T-cell (primary cell): ENCODE data around the gene TBXA2R. TPM values are rescaled to one million over a fixed set of nuclear protein-coding genes. Genes with fewer than 3 reads are reported as not detected.
"Not testable (repeated sequence)": the region's sequence is repeated elsewhere in the genome, so short reads cannot be mapped to it uniquely, and the experiment has no call there.

Source experiments
- ATAC-seq, 4 experiments: fragments of 200-7000 bp in 3 of 4; fragments of 150-1000 bp in 1 of 4; cut with Tn5 transposase; replicated peaks in 1 of 4; 1 replicate in 3 of 4; 2 replicates in 1 of 4; pipeline ENCODE4 v1.10.0; 2021; ENCODE audit warnings: moderate library complexity in 3 of 4, mild to moderate bottlenecking in 2 of 4, moderate number of reproducible peaks in 1 of 4
- CTCF ChIA-PET, 2 donors: fragments of 300-600 bp; sonication (Branson Sonifier 250); formaldehyde crosslinking; loops; one replicate each; lab custom pipeline; 2022; ENCODE audit warnings: antibody characterized with exemption in 2 of 2; lab: Charles Lee
- POLR2A ChIA-PET, 2 donors: fragments of 300-600 bp; sonication (Branson Sonifier 250); formaldehyde crosslinking; loops; one replicate each; lab custom pipeline; 2022; ENCODE audit warnings: antibody characterized with exemption in 2 of 2; lab: Charles Lee
- DNase-seq, 35 experiments: peaks; one replicate each; pipeline versions ENCODE4 v3.0.0 to v3.0.0-alpha.2; 2013 to 2023
- H3K27ac ChIP-seq: one replicate; pipeline ENCODE4 v1.5.1; 2013; ENCODE audit warnings: low read length
- H3K27me3 ChIP-seq, 2 experiments: replicated peaks in 1 of 2; 1 replicate in 1 of 2; 2 replicates in 1 of 2; pipeline versions ENCODE4 v1.6.1 to v1.7.0; 2013; ENCODE audit warnings: low read length in 1 of 2, mixed read lengths in 1 of 2; ENCODE audit not compliant: control insufficient read depth in 2 of 2, insufficient read depth in 2 of 2; ENCODE audit errors: extremely low read depth in 1 of 2
- H3K36me3 ChIP-seq, 2 donors: 1 replicate in 1 of 2; 2 replicates in 1 of 2; pipeline versions ENCODE4 v1.6.1 to v1.7.0; 2013; ENCODE audit warnings: low read length in 1 of 2; ENCODE audit not compliant: control insufficient read depth in 2 of 2, insufficient read depth in 1 of 2; ENCODE audit errors: extremely low read depth in 1 of 2
- H3K4me1 ChIP-seq, 2 experiments: 1 replicate in 1 of 2; 2 replicates in 1 of 2; pipeline versions ENCODE4 v1.6.1 to v1.7.0; 2013; ENCODE audit warnings: low read length in 2 of 2, mixed read lengths in 1 of 2; ENCODE audit not compliant: insufficient read depth in 2 of 2, control insufficient read depth in 1 of 2; ENCODE audit errors: extremely low read depth in 1 of 2
- H3K4me3 ChIP-seq, 2 donors: 1 replicate in 1 of 2; 2 replicates in 1 of 2; pipeline versions ENCODE4 v1.5.1 to v1.7.0; 2013; ENCODE audit warnings: mild to moderate bottlenecking in 2 of 2, low read length in 1 of 2, moderate library complexity in 1 of 2; ENCODE audit not compliant: control insufficient read depth in 1 of 2; ENCODE audit errors: extremely low read depth in 1 of 2
- H3K9me3 ChIP-seq: 2 replicates; pipeline ENCODE4 v1.7.0; 2013
- H3K27ac Mint-ChIP-seq, 2 donors: one replicate each; pipeline ENCODE4 v1.8.0; 2020 to 2021; ENCODE audit warnings: mild to moderate bottlenecking in 2 of 2, mixed read lengths in 2 of 2
- H3K27me3 Mint-ChIP-seq, 2 donors: one replicate each; pipeline ENCODE4 v1.8.0; 2021 to 2022; ENCODE audit warnings: mixed read lengths in 2 of 2
- H3K36me3 Mint-ChIP-seq: one replicate; pipeline ENCODE4 v1.8.0; 2021; ENCODE audit warnings: mixed read lengths
- H3K4me1 Mint-ChIP-seq, 3 donors: one replicate each; pipeline ENCODE4 v1.8.0; 2020 to 2022; ENCODE audit warnings: mixed read lengths in 3 of 3, mild to moderate bottlenecking in 1 of 3
- H3K4me3 Mint-ChIP-seq, 3 donors: one replicate each; pipeline ENCODE4 v1.8.0; 2020 to 2022; ENCODE audit warnings: mild to moderate bottlenecking in 3 of 3, mixed read lengths in 3 of 3, moderate library complexity in 3 of 3
- H3K9me3 Mint-ChIP-seq, 3 donors: one replicate each; pipeline ENCODE4 v1.8.0; 2020 to 2022; ENCODE audit warnings: mixed read lengths in 3 of 3
- WGBS: methylation state at CpG from one replicate; pipeline ENCODE4 v1.1.5; 2013; ENCODE audit warnings: missing lambda C conversion rate; ENCODE audit not compliant: insufficient coverage; 5-methylcytosine and 5-hydroxymethylcytosine counted together
- total RNA-seq, 35 experiments: library from RNA in 6 of 35; stranded (reverse) in 6 of 35; fragments of 120-200 nt in 1 of 35; gene quantifications; one replicate each; pipeline versions ENCODE4 v1.2.1 to v1.2.4 and lab custom pipeline; 2013 to 2026

Gene TBXA2R
- total RNA-seq, 5 donors from 2014 or later (not counting 1 experiment from before 2014, with no cell fraction given), result 2.4 to 11.2 (median 7.1) TPM

- 1% methylated on average over 56 of the region's 60 CpGs for WGBS
- ChIA-PET CTCF (interaction anchor here in 1 of 2 donors (0.8 kb wide), 1 partner anchor 901 kb away, joined by 5 read pairs; no protein-coding TSS in a partner anchor), POLR2A (no interaction called here)
- peak in 3 of 4 experiments; percentile 3 to 6 (median 5) for ATAC-seq
- no peaks in the 10 kb centered on the region for H3K27me3 Mint-ChIP-seq
- Histone ChIP-seq H3K36me3 (peaks cover 7% of the 10 kb centered on the region in 2 donors), H3K27ac (peak overlapping the region; percentile 29), H3K4me3 (peak overlapping the region; percentile 74 to 77), H3K4me1 (peaks cover 8 to 22% of the 10 kb centered on the region in 2 experiments), H3K9me3 (no peaks in the 10 kb centered on the region), H3K27me3 (no peaks in the 10 kb centered on the region)
- H3K9me3 Mint-ChIP-seq, result no peaks in the 10 kb centered on the region
- DNase-seq, result peak in 1 of 35 experiments; percentile 30
- peaks cover 14 to 21% (median 18%) of the 10 kb centered on the region in 3 donors for H3K4me1 Mint-ChIP-seq
- peaks cover 11% of the 10 kb centered on the region for H3K36me3 Mint-ChIP-seq
- peak overlapping the region; percentile 68 to 77 (median 71) for H3K4me3 Mint-ChIP-seq
- H3K27ac Mint-ChIP-seq, result no peak overlapping the region
Measured at GRCh38 chr19:3573162-3573857, 33.4 kb downstream of the TBXA2R start.

- DNase-seq, result no peak
- Mint-ChIP-seq H3K9me3 (no peaks in the 10 kb centered on the region), H3K27me3 (no peaks in the 10 kb centered on the region), H3K36me3 (peaks cover 11% of the 10 kb centered on the region), H3K27ac (peak within 1 kb of the TSS; percentile 11 to 25), H3K4me3 (peak within 1 kb of the TSS; percentile 68 to 79 (median 77)), H3K4me1 (peaks cover 14 to 21% (median 18%) of the 10 kb centered on the region in 3 donors)
- no peaks in the 10 kb centered on the region for H3K9me3 ChIP-seq
- H3K4me1 ChIP-seq, result peaks cover 8 to 22% of the 10 kb centered on the region in 2 experiments
- no peaks in the 10 kb centered on the region for H3K27me3 ChIP-seq
- POLR2A ChIA-PET, result no interaction called here
- peak in 1 of 4 experiments; percentile 7 for ATAC-seq
- peak within 1 kb of the TSS; percentile 66 for H3K27ac ChIP-seq
- CTCF ChIA-PET, result interaction anchor here in 1 of 2 donors (0.8 kb wide), 1 partner anchor 902 kb away, joined by 5 read pairs; no protein-coding TSS in a partner anchor
- H3K36me3 ChIP-seq, result peaks cover 3 to 7% of the 10 kb centered on the region in 2 donors
- WGBS, result 0% methylated on average over 22 of the region's 30 CpGs
- H3K4me3 ChIP-seq, result peak within 1 kb of the TSS; percentile 74 to 77
Measured at GRCh38 chr19:3572855-3573161, 33.9 kb downstream of the TBXA2R start, which contains the start of gene HMG20B. Gene HMG20B (plus strand): TSS chr19:3572944. CDS start chr19:3573310, 366 bp downstream.

DNA sequence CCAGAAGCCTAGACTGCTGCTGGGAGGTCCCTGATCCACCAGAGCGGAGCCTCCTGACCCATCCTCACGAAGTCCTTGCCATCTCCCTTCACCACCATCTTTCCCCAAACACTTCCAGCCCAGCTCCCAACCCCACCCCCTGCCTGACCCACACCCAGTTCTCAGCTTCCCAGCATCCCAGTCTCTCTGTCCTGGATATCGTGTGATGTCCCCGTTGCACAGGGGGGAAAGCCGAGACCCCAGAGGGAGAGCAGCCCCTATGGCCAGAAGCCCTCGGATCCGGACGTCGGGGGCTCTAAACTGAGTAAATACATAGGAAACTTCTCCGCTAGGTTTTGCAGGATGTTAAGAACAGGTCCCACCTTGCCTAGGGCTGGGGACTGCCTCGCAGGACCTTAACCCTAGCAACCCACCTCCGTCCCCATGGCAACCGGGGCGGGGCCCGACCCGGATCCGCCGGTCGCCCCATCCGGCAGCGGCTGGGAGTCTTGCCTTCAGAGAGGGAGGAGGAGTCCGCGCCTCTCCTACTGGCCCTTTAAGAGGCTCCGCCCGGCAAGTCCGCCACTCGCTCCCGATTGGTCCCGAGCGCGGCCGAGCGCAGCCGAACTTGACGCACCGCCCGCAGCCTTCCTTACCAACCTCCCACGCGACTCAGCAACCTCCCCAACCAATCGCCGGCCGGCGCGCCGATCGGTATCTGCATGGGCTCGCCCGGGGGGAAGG, 34.4 kb downstream of the TBXA2R start:
- Mint-ChIP-seq H3K27ac (peak overlapping the region; percentile 11 to 25), H3K27me3 (no peaks in the 10 kb centered on the region), H3K36me3 (peaks cover 11% of the 10 kb centered on the region), H3K4me1 (peaks cover 14 to 21% (median 18%) of the 10 kb centered on the region in 3 donors), H3K4me3 (peak overlapping the region; percentile 62 to 79 (median 77)), H3K9me3 (no peaks in the 10 kb centered on the region)
- DNase-seq (peak; percentile 97 to 100 (median 99)), ATAC-seq (peak; percentile 93 to 97 (median 96))
- Histone ChIP-seq H3K4me1 (peaks cover 8 to 22% of the 10 kb centered on the region in 2 experiments), H3K27me3 (no peaks in the 10 kb centered on the region), H3K36me3 (peaks cover 3 to 7% of the 10 kb centered on the region in 2 donors), H3K4me3 (peak overlapping the region; percentile 51), H3K9me3 (no peaks in the 10 kb centered on the region), H3K27ac (peak overlapping the region; percentile 66)
- 4% methylated on average over 39 of the region's 48 CpGs for WGBS
- POLR2A ChIA-PET, result no interaction called here
- CTCF ChIA-PET, result no interaction called here

DNA sequence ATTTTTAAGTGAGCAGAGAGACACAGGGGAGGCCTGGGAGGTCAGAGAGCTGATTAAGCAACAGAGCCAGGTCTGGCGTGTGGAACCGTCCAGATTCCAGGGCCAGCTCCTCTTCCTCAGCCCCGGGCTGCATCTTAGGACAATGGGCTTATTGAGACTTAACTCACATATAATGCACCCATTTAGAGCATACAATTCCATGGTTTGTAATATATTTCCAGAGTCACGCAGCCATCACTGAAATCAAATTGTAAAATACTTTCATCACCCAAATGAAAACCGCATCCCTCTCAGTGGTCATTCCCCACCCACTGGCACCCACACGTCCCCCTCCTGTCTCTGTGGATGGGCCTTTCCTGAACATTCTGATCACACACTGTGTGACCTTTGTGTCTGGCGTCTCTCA, 36.1 kb downstream of the TBXA2R start:
- no peak for ATAC-seq
- WGBS, result 95% methylated on average over 3 of the region's 7 CpGs
- peaks cover 8 to 22% of the 10 kb centered on the region in 2 experiments for H3K4me1 ChIP-seq
- H3K9me3 Mint-ChIP-seq, result no peaks in the 10 kb centered on the region
- H3K4me1 Mint-ChIP-seq, result peaks cover 14 to 21% (median 18%) of the 10 kb centered on the region in 3 donors
- H3K36me3 ChIP-seq, result peaks cover 3% of the 10 kb centered on the region in 2 donors
- peak overlapping the region in 1 of 2 donors; percentile 1 for H3K27ac Mint-ChIP-seq
- H3K27me3 Mint-ChIP-seq, result no peaks in the 10 kb centered on the region
- H3K9me3 ChIP-seq, result no peaks in the 10 kb centered on the region
- no peaks in the 10 kb centered on the region for H3K27me3 ChIP-seq
- peaks cover 8% of the 10 kb centered on the region for H3K36me3 Mint-ChIP-seq
- H3K27ac ChIP-seq, result no peak overlapping the region
- no peak for DNase-seq
- CTCF ChIA-PET, result no interaction called here
- POLR2A ChIA-PET, result no interaction called here
- H3K4me3 Mint-ChIP-seq, result no peak overlapping the region
- no peak overlapping the region for H3K4me3 ChIP-seq

GRCh38 chr19:3570042-3570441, 36.6 kb downstream of the TBXA2R start:
- peaks cover 11 to 17% (median 12%) of the 10 kb centered on the region in 3 donors for H3K4me1 Mint-ChIP-seq
- WGBS, result 100% methylated on average over 4 of the region's 11 CpGs
- H3K27ac Mint-ChIP-seq, H3K27me3 Mint-ChIP-seq, H3K4me3 Mint-ChIP-seq, H3K9me3 ChIP-seq, DNase-seq, H3K27ac ChIP-seq, H3K9me3 Mint-ChIP-seq, H3K36me3 ChIP-seq, ATAC-seq, H3K4me3 ChIP-seq, H3K27me3 ChIP-seq, H3K36me3 Mint-ChIP-seq: not testable (repeated sequence)
- ChIA-PET POLR2A (interaction anchor here in 1 of 2 donors (0.6 kb wide), 2 partner anchors 381 to 1886 kb away, joined by 4 to 11 read pairs; no protein-coding TSS in a partner anchor), CTCF (interaction anchor here in 1 of 2 donors (0.7 kb wide), 1 partner anchor 180 kb away, joined by 3 read pairs; no protein-coding TSS in a partner anchor)
- H3K4me1 ChIP-seq, result peaks cover 8 to 22% of the 10 kb centered on the region in 2 experiments

- H3K4me3 Mint-ChIP-seq, result no peak overlapping the region
- H3K36me3 Mint-ChIP-seq, result no peaks in the 10 kb centered on the region
- Histone ChIP-seq H3K36me3 (no peaks in the 10 kb centered on the region), H3K27ac (no peak overlapping the region), H3K9me3 (no peaks in the 10 kb centered on the region), H3K27me3 (no peaks in the 10 kb centered on the region), H3K4me1 (no peaks in the 10 kb centered on the region), H3K4me3 (no peak overlapping the region)
- ChIA-PET CTCF (no interaction called here), POLR2A (interaction anchor here in 1 of 2 donors (0.6 kb wide), 2 partner anchors 13 to 821 kb away, joined by 6 to 12 read pairs; no protein-coding TSS in a partner anchor)
- WGBS, result 89% methylated on average over 19 of the region's 19 CpGs
- H3K9me3 Mint-ChIP-seq, result no peaks in the 10 kb centered on the region
- DNase-seq (no peak), ATAC-seq (no peak)
- H3K4me1 Mint-ChIP-seq, result no peaks in the 10 kb centered on the region
- no peaks in the 10 kb centered on the region for H3K27me3 Mint-ChIP-seq
- H3K27ac Mint-ChIP-seq, result no peak overlapping the region
Measured at GRCh38 chr19:3565139-3565538, 41.5 kb downstream of the TBXA2R start.
